T47D (cell line): ENCODE measurements around the gene FUCA1.

Experiments
- DNase-seq, 2 experiments: peaks; one replicate each; pipeline versions ENCODE4 v3.0.0 to v3.0.0-alpha.2; 2011 to 2012; ENCODE audit warnings: low read depth in 1 of 2, low spot score in 1 of 2
- JUND ChIP-seq: IDR thresholded peaks from 2 replicates; pipeline ENCODE4 v1.6.1; 2012; ENCODE audit warnings: low read depth
- in situ Hi-C: cut with HindIII; loops from 2 replicates; pipeline ENCODE4 v1.10.0; 2016; ENCODE audit warnings: low sequenced_read_pairs, low pct_unique_long_range_greater_than_20kb

The FUCA1 gene

DNA sequence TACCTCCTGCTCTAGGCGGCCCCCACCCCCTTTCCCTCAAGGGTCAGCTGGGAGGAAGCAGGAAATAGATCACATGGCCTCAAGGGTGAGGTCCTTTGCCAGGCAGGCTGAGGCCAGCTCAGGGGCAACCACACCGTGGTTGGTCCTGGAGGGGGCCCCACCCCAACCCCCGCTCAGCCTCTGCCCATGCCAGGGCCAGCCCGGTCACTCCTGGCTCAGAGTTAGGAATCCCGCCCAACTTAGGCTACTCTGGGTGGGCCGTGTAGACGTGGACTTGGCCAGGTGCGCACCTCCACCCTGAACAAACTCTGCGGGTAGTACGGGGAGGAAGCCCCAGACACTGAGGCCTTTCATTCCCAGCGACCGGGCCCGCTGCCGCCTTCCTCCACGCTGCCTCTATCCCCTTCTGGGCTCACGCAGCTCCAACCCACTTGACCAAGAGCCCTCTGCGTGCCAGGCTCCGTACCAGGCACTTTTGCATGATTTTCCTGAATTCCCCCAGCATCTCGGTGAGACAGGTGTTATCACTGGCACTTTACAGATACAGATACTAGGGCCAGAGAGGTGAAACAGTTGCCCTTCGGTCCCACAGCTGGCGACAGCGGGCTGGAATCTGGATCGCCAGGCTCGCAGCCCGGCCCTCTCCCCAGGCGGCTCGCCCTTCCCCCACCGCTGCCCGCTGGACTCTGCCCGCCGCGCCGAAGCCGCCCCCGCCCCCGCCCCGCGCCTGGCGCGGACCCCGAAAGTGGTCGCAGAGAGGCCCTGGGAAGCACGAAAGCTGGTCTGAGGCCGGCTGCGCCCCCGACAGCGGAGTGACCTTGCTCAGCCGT is 68.3 kb downstream of the FUCA1 start:
- in situ Hi-C loops = no loop called here
- TF ChIP-seq JUND = no peak
- DNase-seq = peak; percentile 31 to 59

DNA sequence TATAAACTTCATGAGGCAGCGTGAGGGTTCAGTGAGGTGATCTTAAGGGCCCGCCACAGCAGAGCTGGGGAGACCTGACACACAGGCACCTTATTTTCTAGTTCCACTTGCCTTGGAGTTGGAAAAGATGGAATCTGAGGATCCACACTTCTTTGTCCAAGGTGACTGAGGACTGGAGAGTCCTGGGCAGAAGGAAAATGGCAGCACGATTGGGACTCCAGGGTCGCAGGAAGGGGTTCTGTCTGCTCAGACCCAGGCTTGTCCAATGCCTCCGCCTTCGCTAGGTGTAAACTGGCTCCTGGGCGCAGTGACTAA is 68.9 kb downstream of the FUCA1 start:
- DNase-seq = no peak
- no peak for TF ChIP-seq JUND
- in situ Hi-C loops = no loop called here

DNA sequence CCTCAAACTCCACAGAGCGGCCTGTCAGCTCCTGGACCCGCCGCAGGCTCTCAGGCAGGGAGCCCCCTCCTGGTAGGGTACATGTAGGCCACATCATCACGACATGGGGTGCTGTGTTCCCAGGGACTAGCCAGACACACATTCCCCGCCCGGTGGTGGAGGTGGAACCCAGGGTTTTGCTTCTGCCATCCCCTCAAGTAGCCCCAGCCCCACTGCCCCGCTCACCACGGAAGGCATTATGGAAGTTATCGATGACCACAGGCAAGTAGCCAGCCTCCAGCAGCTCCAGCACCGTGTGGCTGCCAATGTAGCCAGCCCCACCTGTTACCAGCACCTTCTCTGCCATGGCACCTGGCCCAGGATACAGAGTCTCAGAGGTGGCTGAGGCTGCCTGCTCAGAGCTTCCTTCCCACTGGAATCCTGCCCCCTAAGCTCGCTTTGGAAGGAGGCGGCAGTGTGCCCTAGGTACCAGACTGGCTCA is 69.4 kb downstream of the FUCA1 start:
- in situ Hi-C loops = no loop called here
- DNase-seq = no peak
- TF ChIP-seq JUND = no peak

DNA sequence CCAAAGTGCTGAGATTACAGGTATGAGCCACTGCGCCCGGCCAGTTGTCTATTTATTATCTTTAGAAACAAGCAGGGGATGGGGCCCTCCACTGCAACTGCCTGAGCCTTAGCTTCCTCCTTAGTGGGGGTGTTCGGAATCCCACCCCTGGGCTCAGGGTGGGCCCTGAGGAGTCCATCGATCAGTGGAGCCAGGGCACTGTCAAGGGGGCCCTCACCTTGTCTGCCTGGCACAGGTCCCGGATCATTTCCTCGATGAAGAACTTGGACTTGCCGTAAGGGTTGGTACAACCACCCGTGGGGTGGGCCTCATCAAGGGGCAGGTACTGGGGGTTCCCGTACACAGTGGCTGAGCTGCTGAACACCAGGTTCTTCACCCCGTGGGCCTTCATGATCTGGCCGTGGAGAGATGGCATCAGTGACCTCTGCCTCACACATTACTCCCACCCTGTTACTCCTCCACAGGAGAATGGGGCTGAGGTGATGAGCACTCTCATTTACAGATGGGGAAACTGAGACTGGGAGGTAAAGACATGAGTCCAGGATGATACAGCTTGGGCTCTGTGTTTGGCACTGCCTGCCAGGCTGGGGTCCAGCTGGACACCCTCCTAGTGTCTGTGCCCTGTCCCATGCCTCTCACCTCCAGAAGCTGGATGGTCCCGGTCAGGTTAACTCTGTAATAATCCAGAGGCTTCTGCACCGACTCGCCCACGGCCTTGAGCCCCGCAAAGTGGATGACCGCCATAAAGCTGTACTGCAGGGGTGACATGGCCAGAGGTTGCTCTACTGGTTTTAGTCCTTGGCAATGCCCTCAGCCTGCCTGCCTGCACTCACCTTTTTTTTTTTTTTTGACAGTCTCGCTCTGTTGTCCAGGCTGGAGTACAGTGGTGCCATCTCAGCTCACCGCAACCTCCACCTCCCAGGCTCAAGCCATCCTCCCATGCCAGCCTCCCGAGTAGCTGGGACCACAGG is 70.3 kb downstream of the FUCA1 start:
- TF ChIP-seq JUND = no peak
- in situ Hi-C loops = no loop called here
- DNase-seq = no peak

DNA sequence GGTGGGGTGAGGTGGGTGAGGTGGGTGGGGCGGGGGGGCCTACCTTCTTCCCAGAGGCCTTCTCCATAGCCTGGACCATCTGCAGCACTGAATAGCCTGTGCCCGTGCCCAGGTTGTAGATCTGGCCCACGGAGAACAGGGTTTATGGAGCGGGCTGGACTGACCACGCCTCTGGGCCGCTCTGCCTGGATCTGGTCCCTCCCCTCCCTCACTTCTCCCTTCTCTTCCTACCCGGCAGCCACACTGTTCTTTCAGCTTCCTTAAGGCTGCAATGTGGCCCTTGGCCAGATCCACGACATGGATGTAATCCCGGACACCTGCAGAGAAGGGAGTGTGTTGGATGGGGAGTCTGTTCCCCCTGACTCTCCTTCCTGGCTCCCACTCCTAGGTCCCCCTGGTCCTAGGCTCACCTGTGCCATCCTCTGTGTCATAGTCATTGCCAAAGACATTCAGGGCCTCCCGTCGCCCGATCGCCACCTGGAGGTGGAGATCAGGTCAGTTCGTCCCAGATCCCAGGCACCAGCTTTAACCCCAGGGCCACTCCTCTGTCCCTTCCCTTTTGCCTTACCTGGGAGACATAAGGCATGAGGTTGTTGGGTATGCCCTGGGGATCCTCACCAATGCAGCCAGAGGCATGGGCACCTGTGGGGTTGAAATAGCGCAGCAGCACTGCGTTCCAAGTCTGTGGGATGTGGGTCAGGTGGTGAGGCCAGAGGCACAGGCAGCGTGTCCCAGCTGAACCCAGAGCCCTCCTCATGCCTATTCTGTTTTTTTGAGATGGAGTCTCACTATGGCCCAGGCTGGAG is 71.4 kb downstream of the FUCA1 start:
- in situ Hi-C loops = no loop called here
- DNase-seq = peak; percentile 41 to 50
- TF ChIP-seq JUND = no peak

DNA sequence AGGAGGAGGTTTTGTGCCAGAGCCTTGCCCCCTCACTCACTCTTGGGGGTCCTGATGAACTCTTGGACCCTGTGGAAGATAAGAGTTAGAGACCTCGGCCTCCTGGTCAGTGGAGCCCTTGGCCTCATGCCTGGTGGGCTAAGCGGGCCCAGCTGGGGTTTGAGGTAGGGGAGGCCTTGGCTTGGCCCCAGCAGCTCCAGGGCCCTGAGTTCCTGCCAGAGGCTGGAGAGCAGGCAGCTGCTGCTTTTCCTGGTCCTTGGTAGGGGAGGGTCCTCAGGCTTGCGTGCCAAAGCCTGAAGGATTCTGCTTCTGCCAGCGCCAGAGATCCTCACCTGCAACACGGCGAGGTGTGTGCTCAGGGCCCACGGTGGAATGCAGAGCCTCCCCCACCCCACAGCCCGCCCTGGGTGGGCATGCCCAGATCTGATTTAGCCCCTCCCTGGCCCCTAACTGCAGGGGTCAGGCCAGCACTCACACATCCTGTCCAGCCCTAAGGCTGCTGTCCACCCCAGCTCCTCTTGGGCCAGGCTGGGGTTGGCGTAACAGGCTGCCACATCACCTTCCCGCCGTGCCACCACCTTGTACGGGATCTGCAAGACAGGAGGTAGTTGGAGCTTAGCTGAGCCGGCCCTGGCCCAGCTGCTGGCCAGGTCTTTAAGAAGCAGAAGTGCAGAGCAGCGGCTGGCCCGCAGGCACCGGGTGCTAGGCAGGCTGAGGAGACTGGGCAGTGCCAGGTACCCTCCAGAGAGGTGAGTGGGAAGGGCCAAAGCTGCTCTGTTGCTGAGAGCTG is 72.2 kb downstream of the FUCA1 start:
- no peak for TF ChIP-seq JUND
- no peak for DNase-seq
- in situ Hi-C loops = no loop called here
